ENCODE measurements around the gene DDX50. TPM values are rescaled to one million over a fixed set of nuclear protein-coding genes. Genes with fewer than 3 reads are reported as not detected.
A peak's percentile ranks its signal among the peaks of the same experiment; 100 is the strongest.
"Not testable (repeated sequence)": the region's sequence is repeated elsewhere in the genome, so short reads cannot be mapped to it uniquely, and the experiment has no call there.

DDX50 gene
- 34.3 and 34.7 TPM in 2 replicates for total RNA-seq

- TF ChIP-seq CTCF (IDR thresholded peaks at IDR 0.05; ENCODE audit: insufficient read depth, low read length, poor library complexity, severe bottlenecking), result no peak
- DNase-seq (ENCODE audit: low read depth), result peak; percentile 96
- H3K27me3 ChIP-seq (ENCODE audit: control insufficient read depth, insufficient read depth, low read length), result no peaks in the 10 kb centered on the region
Measured at GRCh38 chr10:68901105-68901927, at the start of gene DDX50. DDX50 (plus strand) TSS chr10:68901315; CDS start chr10:68901385, 70 bp downstream.

GRCh38 chr10:68856352-68856751 lies 44.8 kb upstream of the DDX50 start:
- no peak overlapping the region for H3K4me3 ChIP-seq (ENCODE audit: low read depth, low read length)
- no peaks in the 10 kb centered on the region for H3K27me3 ChIP-seq (ENCODE audit: control insufficient read depth, insufficient read depth, low read length)
- no peak for DNase-seq (ENCODE audit: low read depth)
- no peak for TF ChIP-seq CTCF (IDR thresholded peaks at IDR 0.05; ENCODE audit: insufficient read depth, low read length, poor library complexity, severe bottlenecking)
- no peaks in the 10 kb centered on the region for H3K36me3 ChIP-seq (ENCODE audit: control insufficient read depth, insufficient read depth, low read length)

More at GRCh38 chr10:68901105-68901927, at the start of gene DDX50:
- H3K36me3 ChIP-seq (ENCODE audit: control insufficient read depth, insufficient read depth, low read length), result no peaks in the 10 kb centered on the region
- H3K4me3 ChIP-seq (ENCODE audit: low read depth, low read length), result peak within 1 kb of the TSS; percentile 98

GRCh38 chr10:68857005-68857404 lies 44.1 kb upstream of the DDX50 start:
- TF ChIP-seq CTCF (IDR thresholded peaks at IDR 0.05; ENCODE audit: insufficient read depth, low read length, poor library complexity, severe bottlenecking), result no peak
- H3K36me3 ChIP-seq (ENCODE audit: control insufficient read depth, insufficient read depth, low read length), result no peaks in the 10 kb centered on the region
- DNase-seq (ENCODE audit: low read depth), result no peak
- no peaks in the 10 kb centered on the region for H3K27me3 ChIP-seq (ENCODE audit: control insufficient read depth, insufficient read depth, low read length)
- H3K4me3 ChIP-seq (ENCODE audit: low read depth, low read length), result no peak overlapping the region

- H3K36me3 ChIP-seq (ENCODE audit: control insufficient read depth, insufficient read depth, low read length), result no peaks in the 10 kb centered on the region
- TF ChIP-seq CTCF (IDR thresholded peaks at IDR 0.05; ENCODE audit: insufficient read depth, low read length, poor library complexity, severe bottlenecking), result no peak
- H3K27me3 ChIP-seq (ENCODE audit: control insufficient read depth, insufficient read depth, low read length), result no peaks in the 10 kb centered on the region
- no peak for DNase-seq (ENCODE audit: low read depth)
- H3K4me3 ChIP-seq (ENCODE audit: low read depth, low read length), result no peak overlapping the region
Measured at GRCh38 chr10:68861253-68861652, 39.9 kb upstream of the DDX50 start.

- Histone ChIP-seq H3K4me3 (ENCODE audit: low read depth, low read length) (no peak overlapping the region), H3K27me3 (ENCODE audit: control insufficient read depth, insufficient read depth, low read length) (no peaks in the 10 kb centered on the region), H3K36me3 (ENCODE audit: control insufficient read depth, insufficient read depth, low read length) (no peaks in the 10 kb centered on the region)
- no peak for TF ChIP-seq CTCF (IDR thresholded peaks at IDR 0.05; ENCODE audit: insufficient read depth, low read length, poor library complexity, severe bottlenecking)
- DNase-seq (ENCODE audit: low read depth), result no peak
Measured at GRCh38 chr10:68864611-68865010, 36.5 kb upstream of the DDX50 start.

GRCh38 chr10:68868173-68868572 lies 32.9 kb upstream of the DDX50 start:
- DNase-seq (ENCODE audit: low read depth), result not testable (repeated sequence)

More at GRCh38 chr10:68868173-68868572, 32.9 kb upstream of the DDX50 start:
- H3K27me3 ChIP-seq (ENCODE audit: control insufficient read depth, insufficient read depth, low read length); H3K4me3 ChIP-seq (ENCODE audit: low read depth, low read length); H3K36me3 ChIP-seq (ENCODE audit: control insufficient read depth, insufficient read depth, low read length): not testable (repeated sequence)
